Right lobe of liver (tissue), 6 donors: Measurements from ENCODE around the gene CNPY4. TPM values are rescaled to one million over a fixed set of nuclear protein-coding genes. Genes with fewer than 3 reads are reported as not detected.
A peak's percentile ranks its signal among the peaks of the same experiment; 100 is the strongest.

Experiments used
- ATAC-seq, 4 donors: fragments of 200-7000 bp; cut with Tn5 transposase; one replicate each; pipeline ENCODE4 v1.9.1; 2020; ENCODE audit warnings: mild to moderate bottlenecking in 4 of 4, moderate library complexity in 4 of 4
- DNase-seq, 3 donors: peaks; one replicate each; pipeline ENCODE4 v3.0.0-alpha.2; 2020
- H3K27ac ChIP-seq, 3 donors: fragments of 200-600 bp; one replicate each; pipeline ENCODE4 v1.8.0; 2022
- H3K27me3 ChIP-seq, 2 donors: fragments of 200-600 bp; one replicate each; pipeline ENCODE4 v1.8.0; 2022
- H3K36me3 ChIP-seq, 4 donors: fragments of 200-600 bp; sonication (generic) in 1 of 4; one replicate each; pipeline versions ENCODE4 v1.5.1 to v1.8.0; 2017 to 2022; ENCODE audit warnings: control low read depth in 1 of 4
- H3K4me1 ChIP-seq, 4 donors: fragments of 200-600 bp; sonication (generic) in 1 of 4; one replicate each; pipeline versions ENCODE4 v1.5.1 to v1.8.0; 2017 to 2022; ENCODE audit warnings: control low read depth in 1 of 4
- H3K4me3 ChIP-seq, 3 donors: fragments of 200-600 bp; one replicate each; pipeline ENCODE4 v1.8.0; 2022
- H3K9me3 ChIP-seq, 4 donors: fragments of 200-600 bp; sonication (generic) in 1 of 4; one replicate each; pipeline versions ENCODE4 v1.5.1 to v1.8.0; 2017 to 2022; ENCODE audit warnings: control low read depth in 1 of 4
- POLR2A ChIP-seq: fragments of 450-650 bp; IDR thresholded peaks from one replicate; pipeline ENCODE4 v1.6.1; 2017; ENCODE audit warnings: antibody characterized with exemption, mild to moderate bottlenecking
- WGBS: methylation state at CpG from one replicate; pipeline ENCODE4 v1.1.6; 2018; ENCODE audit warnings: low coverage, low lambda C conversion rate; ENCODE audit not compliant: insufficient coverage; ENCODE audit errors: missing lambda C conversion rate; 5-methylcytosine and 5-hydroxymethylcytosine counted together
- intact Hi-C, 2 donors: fragments of 100-400 bp; cut with DNase I; formaldehyde crosslinking; loops; one replicate each; pipeline versions ENCODE4 v1.11.2 to v1.14.1; 2022
- total RNA-seq, 6 experiments: library from RNA; depleted of rRNA in 2 of 6; stranded (reverse); fragments of >200 nt in 2 of 6; fragmentation: NEBNext Ultra II Directional in 3 of 6; extraction: Animal tissue kit (Norgen Biotek cat#: 25700) in 3 of 6; gene quantifications; one replicate each; pipeline versions ENCODE4 v1.1.0 to v1.2.4, GENCODE V29; 2016 to 2023
- TF ChIP-seq, protein P1 (sequence below), 4 donors: fragments of 200-600 bp in 3 of 4; fragments of 450-650 bp in 1 of 4; IDR thresholded peaks; one replicate each; pipeline versions ENCODE4 v1.5.1 to v1.8.0; 2016 to 2022; ENCODE audit warnings: antibody characterized with exemption in 4 of 4, mild to moderate bottlenecking in 2 of 4
- donor health status: DM: no; HTN: yes; CAD: no.
- donor health status: DM: no; HTN: no; CAD: no.
- donor health status: DM: no; HTN: no; CAD: no.
- donor health status: DM: no; HTN: yes; CAD: no.
- donor health status: DM: no; HTN: yes; CAD: no.

Gene CNPY4
- total RNA-seq, 6 experiments from 2014 or later = 2.9 to 4.9 (median 3.9) TPM

DNA sequence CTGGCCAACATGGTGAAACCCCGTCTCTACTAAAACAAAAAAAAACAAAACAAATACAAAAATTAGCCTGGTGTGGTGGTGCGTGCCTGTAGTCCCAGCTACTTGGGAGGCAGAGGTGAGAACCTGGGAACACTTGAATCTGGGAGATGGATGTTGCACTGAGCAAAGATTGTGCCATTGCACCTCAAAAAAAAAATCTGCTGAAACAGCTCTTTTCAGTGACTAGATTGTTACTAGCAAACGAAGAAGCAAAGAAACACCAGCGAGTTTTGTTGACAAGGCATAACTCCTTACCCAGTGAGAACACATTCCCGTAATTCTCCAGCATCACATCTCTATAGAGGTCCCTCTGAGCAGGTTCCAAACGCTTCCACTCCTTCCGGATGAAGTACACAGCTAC, 44.6 kb upstream of the CNPY4 start:
- peaks cover 8 to 74% (median 57%) of the 10 kb centered on the region in 4 donors for H3K36me3 ChIP-seq
- ATAC-seq (no peak), DNase-seq (no peak)
- no peak overlapping the region for H3K4me3 ChIP-seq
- no peak overlapping the region for H3K27ac ChIP-seq
- intact Hi-C loops = no loop called here
- WGBS = 75% methylated on average over 7 of the region's 7 CpGs
- TF ChIP-seq POLR2A = no peak
- TF ChIP-seq, protein P1, sequence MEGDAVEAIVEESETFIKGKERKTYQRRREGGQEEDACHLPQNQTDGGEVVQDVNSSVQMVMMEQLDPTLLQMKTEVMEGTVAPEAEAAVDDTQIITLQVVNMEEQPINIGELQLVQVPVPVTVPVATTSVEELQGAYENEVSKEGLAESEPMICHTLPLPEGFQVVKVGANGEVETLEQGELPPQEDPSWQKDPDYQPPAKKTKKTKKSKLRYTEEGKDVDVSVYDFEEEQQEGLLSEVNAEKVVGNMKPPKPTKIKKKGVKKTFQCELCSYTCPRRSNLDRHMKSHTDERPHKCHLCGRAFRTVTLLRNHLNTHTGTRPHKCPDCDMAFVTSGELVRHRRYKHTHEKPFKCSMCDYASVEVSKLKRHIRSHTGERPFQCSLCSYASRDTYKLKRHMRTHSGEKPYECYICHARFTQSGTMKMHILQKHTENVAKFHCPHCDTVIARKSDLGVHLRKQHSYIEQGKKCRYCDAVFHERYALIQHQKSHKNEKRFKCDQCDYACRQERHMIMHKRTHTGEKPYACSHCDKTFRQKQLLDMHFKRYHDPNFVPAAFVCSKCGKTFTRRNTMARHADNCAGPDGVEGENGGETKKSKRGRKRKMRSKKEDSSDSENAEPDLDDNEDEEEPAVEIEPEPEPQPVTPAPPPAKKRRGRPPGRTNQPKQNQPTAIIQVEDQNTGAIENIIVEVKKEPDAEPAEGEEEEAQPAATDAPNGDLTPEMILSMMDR (IDR thresholded peaks at IDR 0.05) = no peak
- H3K9me3 ChIP-seq = peaks cover 4 to 16% (median 9%) of the 10 kb centered on the region in 4 donors
- H3K27me3 ChIP-seq = no peaks in the 10 kb centered on the region
- H3K4me1 ChIP-seq = peaks cover 0 to 19% (median 8%) of the 10 kb centered on the region in 4 donors

DNA sequence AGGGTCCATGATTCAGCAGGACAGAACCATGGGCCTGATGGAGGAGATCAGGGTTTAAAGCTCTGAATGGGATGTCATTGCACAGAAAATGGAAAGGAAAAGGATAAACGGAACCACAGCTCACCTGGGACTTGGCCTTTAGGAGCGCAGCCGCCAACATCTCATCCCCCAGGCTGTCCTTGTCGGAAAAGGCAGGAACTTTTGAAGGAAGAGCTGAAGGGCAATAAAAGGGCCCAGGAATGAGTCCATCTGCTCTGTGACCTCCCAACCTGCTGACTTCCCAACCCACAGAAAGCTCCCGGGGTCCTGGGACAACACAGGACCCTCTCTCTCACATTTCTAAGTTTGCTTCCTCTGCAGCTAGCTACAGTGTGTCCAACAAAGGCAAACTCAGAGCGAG, 44.0 kb upstream of the CNPY4 start:
- H3K4me1 ChIP-seq = peaks cover 0 to 25% (median 11%) of the 10 kb centered on the region in 4 donors
- ATAC-seq (no peak), DNase-seq (no peak)
- no peak for TF ChIP-seq POLR2A
- TF ChIP-seq, protein P1 (IDR thresholded peaks at IDR 0.05) = no peak
- H3K9me3 ChIP-seq = peaks cover 4 to 14% (median 9%) of the 10 kb centered on the region in 4 donors
- WGBS = no CpG with 5 or more reads among the region's 6 CpGs
- intact Hi-C loops = no loop called here
- H3K4me3 ChIP-seq = no peak overlapping the region
- no peaks in the 10 kb centered on the region for H3K27me3 ChIP-seq
- H3K27ac ChIP-seq = no peak overlapping the region
- peaks cover 8 to 70% (median 54%) of the 10 kb centered on the region in 4 donors for H3K36me3 ChIP-seq

DNA sequence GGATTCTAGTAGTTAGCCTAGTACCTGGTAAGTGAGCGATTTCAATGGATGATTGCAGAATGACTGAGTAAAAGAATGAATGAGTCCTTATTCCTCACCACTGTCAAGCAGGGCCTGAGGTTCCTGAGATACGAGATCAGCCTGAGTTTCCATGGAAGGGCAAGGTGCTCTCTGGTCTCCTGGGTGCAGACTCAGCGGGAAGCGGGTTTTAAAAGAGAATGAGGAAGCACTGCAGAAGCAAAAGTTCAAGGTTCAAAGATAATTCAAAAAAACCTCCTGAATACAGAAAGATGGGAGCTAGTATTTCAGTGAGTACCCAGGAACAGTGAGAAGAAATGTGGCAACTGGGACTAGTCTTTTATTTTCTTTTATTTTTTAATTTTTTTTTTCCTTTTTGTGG, 42.2 kb upstream of the CNPY4 start:
- H3K4me3 ChIP-seq = no peak overlapping the region
- ATAC-seq = no peak
- no peak overlapping the region for H3K27ac ChIP-seq
- WGBS = 72% methylated on average over 4 of the region's 4 CpGs
- no peaks in the 10 kb centered on the region for H3K27me3 ChIP-seq
- peaks cover 0 to 53% (median 36%) of the 10 kb centered on the region in 4 donors for H3K36me3 ChIP-seq
- H3K9me3 ChIP-seq = peaks cover 0 to under 1% (median 0%) of the 10 kb centered on the region in 4 donors
- no peak for DNase-seq
- TF ChIP-seq, protein P1 (IDR thresholded peaks at IDR 0.05) = no peak
- TF ChIP-seq POLR2A = no peak
- intact Hi-C loops = no loop called here
- peaks cover 0 to 28% (median 12%) of the 10 kb centered on the region in 4 donors for H3K4me1 ChIP-seq

DNA sequence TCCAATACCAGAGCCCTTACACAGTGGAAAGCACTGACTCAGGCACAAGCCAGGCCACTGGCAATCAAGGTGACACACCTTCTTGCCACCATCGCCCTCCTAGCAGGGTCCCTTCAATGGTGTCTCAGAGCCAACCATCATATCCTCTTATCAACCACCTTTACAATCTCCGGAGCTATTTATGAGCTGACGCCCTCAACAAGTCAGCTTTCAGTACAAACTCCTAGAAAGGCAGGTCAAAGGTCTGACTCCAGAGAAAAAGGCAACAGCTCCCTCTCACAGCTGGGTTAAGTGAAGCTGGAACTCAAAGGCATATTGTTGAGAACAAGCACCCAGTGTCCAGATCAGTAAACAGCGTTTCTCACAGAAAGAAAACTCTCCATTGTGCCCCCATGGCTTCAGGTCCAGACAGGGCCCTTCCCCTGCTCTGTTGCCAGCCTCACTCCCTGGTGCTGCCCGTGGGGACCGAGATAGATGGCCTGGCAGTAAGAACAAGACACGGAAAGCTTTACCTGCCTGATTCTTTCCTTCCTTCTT, 40.3 kb upstream of the CNPY4 start:
- Histone ChIP-seq H3K9me3 (no peaks in the 10 kb centered on the region), H3K4me3 (no peak overlapping the region), H3K27me3 (no peaks in the 10 kb centered on the region), H3K27ac (peak overlapping the region in 1 of 3 donors; percentile 44), H3K4me1 (peaks cover 0 to 35% (median 12%) of the 10 kb centered on the region in 4 donors), H3K36me3 (peaks cover 0 to 34% (median 19%) of the 10 kb centered on the region in 4 donors)
- ATAC-seq = no peak
- intact Hi-C loops = no loop called here
- 50% methylated on average over 5 of the region's 7 CpGs for WGBS
- TF ChIP-seq POLR2A = no peak
- TF ChIP-seq, protein P1 (IDR thresholded peaks at IDR 0.05) = no peak
- no peak for DNase-seq
